SK-N-SH treated with all-trans-retinoic acid at 6 μM for 48 hours (cell line): ENCODE measurements around the gene ZNF554.

Experiments
- ATAC-seq: fragments of 200-7000 bp; cut with Tn5 transposase; 3 replicates; pipeline ENCODE4 v1.9.1; 2020; ENCODE audit warnings: mild to moderate bottlenecking, moderate library complexity
- ARNTL ChIP-seq: fragments of 450-650 bp; formaldehyde crosslinking; IDR thresholded peaks from 2 replicates; pipeline ENCODE4 v1.5.0; 2020; ENCODE audit warnings: low read depth, mild to moderate bottlenecking, moderate library complexity, borderline replicate concordance
- BACH2 ChIP-seq: fragments of 250-450 bp; sonication (Bioruptor Pico); IDR thresholded peaks from 2 replicates; pipeline ENCODE4 v1.9.0; 2021; ENCODE audit warnings: mild to moderate bottlenecking, borderline replicate concordance
- CSDC2 ChIP-seq: fragments of 250-450 bp; sonication (Bioruptor Pico); IDR thresholded peaks from 2 replicates; pipeline ENCODE4 v1.5.0; 2020; ENCODE audit warnings: mild to moderate bottlenecking, moderate library complexity
- ESRRG ChIP-seq: fragments of 250-450 bp; sonication (Bioruptor Pico); IDR thresholded peaks from 2 replicates; pipeline ENCODE4 v1.6.1; 2021; ENCODE audit warnings: mild to moderate bottlenecking
- GLIS3 ChIP-seq: fragments of 250-450 bp; sonication (Bioruptor Pico); IDR thresholded peaks from 2 replicates; pipeline ENCODE4 v1.5.0; 2020; ENCODE audit warnings: mild to moderate bottlenecking, moderate library complexity
- ISL1 ChIP-seq: fragments of 250-450 bp; sonication (Bioruptor Pico); IDR thresholded peaks from 2 replicates; pipeline ENCODE4 v2.1.2; 2022; ENCODE audit warnings: mild to moderate bottlenecking, moderate library complexity
- OSR1 ChIP-seq: fragments of 250-450 bp; sonication (Bioruptor Pico); IDR thresholded peaks from 2 replicates; pipeline ENCODE4 v1.8.0; 2022; ENCODE audit warnings: moderate library complexity, mild to moderate bottlenecking, inconsistent platforms
- PPARA ChIP-seq: fragments of 250-450 bp; sonication (Bioruptor Pico); IDR thresholded peaks from 2 replicates; pipeline ENCODE4 v1.5.0; 2020; ENCODE audit warnings: mild to moderate bottlenecking, borderline replicate concordance
- RARB ChIP-seq: fragments of 250-450 bp; sonication (Bioruptor Pico); IDR thresholded peaks from 2 replicates; pipeline ENCODE4 v1.8.0; 2021; ENCODE audit warnings: mild to moderate bottlenecking, moderate library complexity
- SNAI2 ChIP-seq: fragments of 250-450 bp; sonication (Bioruptor Pico); IDR thresholded peaks from 2 replicates; pipeline ENCODE4 v1.5.0; 2020; ENCODE audit warnings: mild to moderate bottlenecking, moderate library complexity
- TCF4 ChIP-seq: fragments of 250-450 bp; sonication (Bioruptor Pico); IDR thresholded peaks from 2 replicates; pipeline ENCODE4 v1.8.0; 2021; ENCODE audit warnings: mild to moderate bottlenecking, moderate library complexity, borderline replicate concordance
- TOX ChIP-seq: fragments of 250-450 bp; sonication (Bioruptor Pico); IDR thresholded peaks from 2 replicates; pipeline ENCODE4 v1.8.0; 2021; ENCODE audit warnings: mild to moderate bottlenecking, moderate library complexity, borderline replicate concordance
- ZC3H10 ChIP-seq: fragments of 250-450 bp; sonication (Bioruptor Pico); IDR thresholded peaks from 2 replicates; pipeline ENCODE4 v1.5.1; 2021; ENCODE audit warnings: mild to moderate bottlenecking, moderate library complexity
- ZFP30 ChIP-seq: fragments of 450-650 bp; formaldehyde crosslinking; IDR thresholded peaks from 2 replicates; pipeline ENCODE4 v1.5.0; 2022; ENCODE audit warnings: mild to moderate bottlenecking, moderate library complexity
- ZNF70 ChIP-seq: fragments of 450-650 bp; formaldehyde crosslinking; IDR thresholded peaks from 2 replicates; pipeline ENCODE4 v1.5.0; 2020; ENCODE audit warnings: mild to moderate bottlenecking, moderate library complexity
- TF ChIP-seq, protein P1 (sequence below): fragments of 250-450 bp; sonication (Bioruptor Pico); IDR thresholded peaks from 2 replicates; pipeline ENCODE4 v1.8.0; 2020; ENCODE audit warnings: mild to moderate bottlenecking, moderate library complexity, borderline replicate concordance
- TF ChIP-seq, protein P2 (sequence below): fragments of 250-450 bp; sonication (Bioruptor Pico); IDR thresholded peaks from 2 replicates; pipeline ENCODE4 v1.5.1; 2021; ENCODE audit warnings: mild to moderate bottlenecking, moderate library complexity
- TF ChIP-seq, protein P3 (sequence below): fragments of 250-450 bp; sonication (Bioruptor Pico); IDR thresholded peaks from 2 replicates; pipeline ENCODE4 v1.5.1; 2020; ENCODE audit warnings: low read depth, mild to moderate bottlenecking, moderate library complexity
- TF ChIP-seq, protein P4 (sequence below): fragments of 250-450 bp; sonication (Bioruptor Pico); IDR thresholded peaks from 2 replicates; pipeline ENCODE4 v1.8.0; 2021; ENCODE audit warnings: low read depth, mild to moderate bottlenecking, moderate library complexity, borderline replicate concordance
- TF ChIP-seq, protein P5 (sequence below): fragments of 250-450 bp; sonication (Bioruptor Pico); IDR thresholded peaks from 2 replicates; pipeline ENCODE4 v1.5.0; 2020; ENCODE audit warnings: mild to moderate bottlenecking, moderate library complexity

ZNF554 gene

DNA sequence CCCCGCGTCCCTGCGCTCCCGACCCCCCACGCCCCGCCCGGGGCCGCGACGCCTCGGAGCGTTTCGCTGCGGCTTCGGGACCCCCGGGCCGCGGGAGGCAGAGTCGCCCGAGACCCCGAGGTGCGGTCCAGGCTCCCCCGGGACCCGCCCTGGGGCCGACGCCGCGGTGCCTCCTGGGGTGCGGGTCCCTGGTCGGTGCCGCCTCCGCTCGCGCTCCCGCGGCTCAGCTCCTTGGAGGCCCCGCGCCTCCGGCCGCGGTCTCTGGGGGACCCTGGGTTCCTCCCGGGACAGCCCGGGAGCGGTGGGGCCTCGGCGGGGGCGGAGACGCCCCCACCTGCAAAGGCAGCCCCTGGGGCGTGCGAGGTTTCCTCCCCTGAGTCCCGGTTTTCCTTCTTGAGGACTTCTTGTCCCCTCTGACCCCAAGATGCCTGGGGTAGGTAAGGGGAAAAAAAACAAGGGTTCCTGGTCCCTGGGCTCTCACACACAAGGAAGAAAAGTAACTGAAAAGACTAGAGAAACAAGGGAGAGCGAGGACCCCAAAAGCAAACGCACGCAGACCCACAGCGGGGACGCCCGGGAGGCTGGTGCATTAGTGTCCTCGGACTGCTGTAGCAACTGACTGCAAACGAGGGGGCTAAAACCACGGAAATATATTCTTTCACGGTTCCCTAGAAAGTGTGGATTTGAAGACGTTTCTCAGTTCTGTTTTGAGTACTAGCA, 22.3 kb downstream of the ZNF554 start (continued):
- TF ChIP-seq, protein P1, sequence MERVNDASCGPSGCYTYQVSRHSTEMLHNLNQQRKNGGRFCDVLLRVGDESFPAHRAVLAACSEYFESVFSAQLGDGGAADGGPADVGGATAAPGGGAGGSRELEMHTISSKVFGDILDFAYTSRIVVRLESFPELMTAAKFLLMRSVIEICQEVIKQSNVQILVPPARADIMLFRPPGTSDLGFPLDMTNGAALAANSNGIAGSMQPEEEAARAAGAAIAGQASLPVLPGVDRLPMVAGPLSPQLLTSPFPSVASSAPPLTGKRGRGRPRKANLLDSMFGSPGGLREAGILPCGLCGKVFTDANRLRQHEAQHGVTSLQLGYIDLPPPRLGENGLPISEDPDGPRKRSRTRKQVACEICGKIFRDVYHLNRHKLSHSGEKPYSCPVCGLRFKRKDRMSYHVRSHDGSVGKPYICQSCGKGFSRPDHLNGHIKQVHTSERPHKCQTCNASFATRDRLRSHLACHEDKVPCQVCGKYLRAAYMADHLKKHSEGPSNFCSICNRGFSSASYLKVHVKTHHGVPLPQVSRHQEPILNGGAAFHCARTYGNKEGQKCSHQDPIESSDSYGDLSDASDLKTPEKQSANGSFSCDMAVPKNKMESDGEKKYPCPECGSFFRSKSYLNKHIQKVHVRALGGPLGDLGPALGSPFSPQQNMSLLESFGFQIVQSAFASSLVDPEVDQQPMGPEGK = no peak

DNA sequence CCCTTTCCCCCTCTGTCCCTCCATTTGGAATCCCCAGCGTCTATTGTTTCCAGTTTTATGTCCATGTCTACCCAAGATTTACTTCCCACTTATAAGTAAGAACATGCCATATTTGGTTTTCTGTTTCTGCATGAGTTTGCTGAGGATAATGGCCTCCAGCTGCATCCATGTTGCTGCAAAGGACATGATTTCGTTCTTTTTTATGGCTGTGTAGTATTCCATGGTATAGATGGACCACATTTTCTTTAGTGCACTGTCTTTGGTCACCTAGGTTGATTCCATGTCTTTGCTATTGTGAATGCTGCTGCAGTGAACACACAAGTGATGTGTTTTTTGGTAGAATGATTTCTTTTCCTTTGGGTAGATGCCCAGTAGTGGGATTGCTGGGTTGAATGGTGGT, 25.4 kb downstream of the ZNF554 start:
- TF ChIP-seq ZFP30 (CRISPR knock-in tag) = no peak
- no peak for TF ChIP-seq ZC3H10 (CRISPR knock-in tag)
- no peak for TF ChIP-seq CSDC2 (CRISPR knock-in tag)
- TF ChIP-seq, protein P2, sequence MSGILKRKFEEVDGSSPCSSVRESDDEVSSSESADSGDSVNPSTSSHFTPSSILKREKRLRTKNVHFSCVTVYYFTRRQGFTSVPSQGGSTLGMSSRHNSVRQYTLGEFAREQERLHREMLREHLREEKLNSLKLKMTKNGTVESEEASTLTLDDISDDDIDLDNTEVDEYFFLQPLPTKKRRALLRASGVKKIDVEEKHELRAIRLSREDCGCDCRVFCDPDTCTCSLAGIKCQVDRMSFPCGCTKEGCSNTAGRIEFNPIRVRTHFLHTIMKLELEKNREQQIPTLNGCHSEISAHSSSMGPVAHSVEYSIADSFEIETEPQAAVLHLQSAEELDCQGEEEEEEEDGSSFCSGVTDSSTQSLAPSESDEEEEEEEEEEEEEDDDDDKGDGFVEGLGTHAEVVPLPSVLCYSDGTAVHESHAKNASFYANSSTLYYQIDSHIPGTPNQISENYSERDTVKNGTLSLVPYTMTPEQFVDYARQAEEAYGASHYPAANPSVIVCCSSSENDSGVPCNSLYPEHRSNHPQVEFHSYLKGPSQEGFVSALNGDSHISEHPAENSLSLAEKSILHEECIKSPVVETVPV (CRISPR knock-in tag) = no peak
- no peak for TF ChIP-seq OSR1 (CRISPR knock-in tag)
- ATAC-seq = no peak

DNA sequence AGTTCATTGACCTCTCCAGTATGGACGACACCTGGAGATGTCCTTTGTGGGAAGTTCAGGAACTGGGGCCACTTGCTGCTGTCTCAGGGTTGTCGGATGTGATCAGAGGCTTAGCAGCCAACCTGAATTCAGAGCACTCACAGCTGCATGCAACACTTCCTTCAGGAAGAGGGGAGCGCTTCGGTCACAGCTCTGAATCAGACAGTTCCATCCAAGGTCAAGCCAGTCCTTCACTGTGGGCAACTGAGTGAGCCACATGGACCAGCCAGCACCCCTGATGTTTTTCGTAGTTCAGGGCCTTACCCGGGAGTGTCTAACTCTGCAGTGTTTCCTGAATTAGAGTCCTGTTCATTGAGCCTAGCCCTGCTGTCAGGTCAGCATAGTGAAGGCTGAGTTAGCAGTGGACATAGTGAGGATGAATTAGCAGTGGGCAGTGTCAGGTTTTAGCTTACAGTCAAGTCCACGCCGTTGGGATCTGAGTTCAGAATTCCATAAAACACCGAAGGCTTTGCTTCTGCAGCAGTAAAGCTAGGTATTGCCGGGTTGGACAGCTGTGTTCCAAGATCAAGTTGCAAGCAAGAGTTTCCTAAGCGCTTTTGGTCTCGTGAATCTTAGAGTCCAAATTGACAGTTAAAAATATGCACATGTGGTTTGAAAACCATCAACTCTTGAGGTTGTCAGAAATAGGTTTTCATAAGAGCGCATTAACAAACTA, 26.7 kb downstream of the ZNF554 start:
- no peak for ATAC-seq
- TF ChIP-seq, protein P3, sequence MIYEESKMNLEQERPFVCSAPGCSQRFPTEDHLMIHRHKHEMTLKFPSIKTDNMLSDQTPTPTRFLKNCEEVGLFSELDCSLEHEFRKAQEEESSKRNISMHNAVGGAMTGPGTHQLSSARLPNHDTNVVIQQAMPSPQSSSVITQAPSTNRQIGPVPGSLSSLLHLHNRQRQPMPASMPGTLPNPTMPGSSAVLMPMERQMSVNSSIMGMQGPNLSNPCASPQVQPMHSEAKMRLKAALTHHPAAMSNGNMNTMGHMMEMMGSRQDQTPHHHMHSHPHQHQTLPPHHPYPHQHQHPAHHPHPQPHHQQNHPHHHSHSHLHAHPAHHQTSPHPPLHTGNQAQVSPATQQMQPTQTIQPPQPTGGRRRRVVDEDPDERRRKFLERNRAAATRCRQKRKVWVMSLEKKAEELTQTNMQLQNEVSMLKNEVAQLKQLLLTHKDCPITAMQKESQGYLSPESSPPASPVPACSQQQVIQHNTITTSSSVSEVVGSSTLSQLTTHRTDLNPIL (CRISPR knock-in tag) = no peak
- TF ChIP-seq ESRRG (CRISPR knock-in tag) (no peak), ZC3H10 (CRISPR knock-in tag) (no peak), PPARA (no peak), SNAI2 (CRISPR knock-in tag) (no peak), ZNF70 (CRISPR knock-in tag) (no peak), TCF4 (no peak), GLIS3 (no peak), RARB (CRISPR knock-in tag) (no peak), ARNTL (CRISPR knock-in tag) (no peak), ZFP30 (CRISPR knock-in tag) (no peak), BACH2 (CRISPR knock-in tag) (no peak), CSDC2 (CRISPR knock-in tag) (no peak), OSR1 (CRISPR knock-in tag) (no peak), ISL1 (CRISPR knock-in tag) (no peak), TOX (no peak)
- TF ChIP-seq, protein P4, sequence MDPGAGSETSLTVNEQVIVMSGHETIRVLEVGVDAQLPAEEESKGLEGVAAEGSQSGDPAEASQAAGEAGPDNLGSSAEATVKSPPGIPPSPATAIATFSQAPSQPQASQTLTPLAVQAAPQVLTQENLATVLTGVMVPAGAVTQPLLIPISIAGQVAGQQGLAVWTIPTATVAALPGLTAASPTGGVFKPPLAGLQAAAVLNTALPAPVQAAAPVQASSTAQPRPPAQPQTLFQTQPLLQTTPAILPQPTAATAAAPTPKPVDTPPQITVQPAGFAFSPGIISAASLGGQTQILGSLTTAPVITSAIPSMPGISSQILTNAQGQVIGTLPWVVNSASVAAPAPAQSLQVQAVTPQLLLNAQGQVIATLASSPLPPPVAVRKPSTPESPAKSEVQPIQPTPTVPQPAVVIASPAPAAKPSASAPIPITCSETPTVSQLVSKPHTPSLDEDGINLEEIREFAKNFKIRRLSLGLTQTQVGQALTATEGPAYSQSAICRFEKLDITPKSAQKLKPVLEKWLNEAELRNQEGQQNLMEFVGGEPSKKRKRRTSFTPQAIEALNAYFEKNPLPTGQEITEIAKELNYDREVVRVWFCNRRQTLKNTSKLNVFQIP (CRISPR knock-in tag) = no peak
- TF ChIP-seq, protein P2 (CRISPR knock-in tag) = no peak
- TF ChIP-seq, protein P1 = no peak
- TF ChIP-seq, protein P5, sequence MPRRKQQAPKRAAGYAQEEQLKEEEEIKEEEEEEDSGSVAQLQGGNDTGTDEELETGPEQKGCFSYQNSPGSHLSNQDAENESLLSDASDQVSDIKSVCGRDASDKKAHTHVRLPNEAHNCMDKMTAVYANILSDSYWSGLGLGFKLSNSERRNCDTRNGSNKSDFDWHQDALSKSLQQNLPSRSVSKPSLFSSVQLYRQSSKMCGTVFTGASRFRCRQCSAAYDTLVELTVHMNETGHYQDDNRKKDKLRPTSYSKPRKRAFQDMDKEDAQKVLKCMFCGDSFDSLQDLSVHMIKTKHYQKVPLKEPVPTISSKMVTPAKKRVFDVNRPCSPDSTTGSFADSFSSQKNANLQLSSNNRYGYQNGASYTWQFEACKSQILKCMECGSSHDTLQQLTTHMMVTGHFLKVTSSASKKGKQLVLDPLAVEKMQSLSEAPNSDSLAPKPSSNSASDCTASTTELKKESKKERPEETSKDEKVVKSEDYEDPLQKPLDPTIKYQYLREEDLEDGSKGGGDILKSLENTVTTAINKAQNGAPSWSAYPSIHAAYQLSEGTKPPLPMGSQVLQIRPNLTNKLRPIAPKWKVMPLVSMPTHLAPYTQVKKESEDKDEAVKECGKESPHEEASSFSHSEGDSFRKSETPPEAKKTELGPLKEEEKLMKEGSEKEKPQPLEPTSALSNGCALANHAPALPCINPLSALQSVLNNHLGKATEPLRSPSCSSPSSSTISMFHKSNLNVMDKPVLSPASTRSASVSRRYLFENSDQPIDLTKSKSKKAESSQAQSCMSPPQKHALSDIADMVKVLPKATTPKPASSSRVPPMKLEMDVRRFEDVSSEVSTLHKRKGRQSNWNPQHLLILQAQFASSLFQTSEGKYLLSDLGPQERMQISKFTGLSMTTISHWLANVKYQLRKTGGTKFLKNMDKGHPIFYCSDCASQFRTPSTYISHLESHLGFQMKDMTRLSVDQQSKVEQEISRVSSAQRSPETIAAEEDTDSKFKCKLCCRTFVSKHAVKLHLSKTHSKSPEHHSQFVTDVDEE (CRISPR knock-in tag) = no peak
